OCI-LY1 (cell line): ENCODE data around the gene USH2A.

Experiments used
- CTCF ChIP-seq: fragments of 200-600 bp; sonication (generic), shearing (Covaris generic); IDR thresholded peaks from 2 replicates; pipeline ENCODE4 v1.5.1; 2017; ENCODE audit warnings: mild to moderate bottlenecking, antibody characterized with exemption, low read length, moderate library complexity, mixed read lengths
- EZH2 ChIP-seq: fragments of 200-600 bp; sonication (generic), shearing (Covaris generic); IDR thresholded peaks from 2 replicates; pipeline ENCODE4 v1.8.0; 2017; ENCODE audit warnings: borderline replicate concordance, mixed run types, mild to moderate bottlenecking, antibody characterized with exemption, low read length, moderate library complexity, mixed read lengths

- TF ChIP-seq EZH2 (no peak), CTCF (no peak)
Observed at GRCh38 chr1:215772151-215772550, 651.1 kb downstream of the USH2A start.
